K562 (cell line): Measurements from ENCODE around the gene PTPN14. TPM values are rescaled to one million over a fixed set of nuclear protein-coding genes. Genes with fewer than 3 reads are reported as not detected.

ENCODE experiments used
- ATAC-seq: fragments of 200-7000 bp; cut with Tn5 transposase; 3 replicates; pipeline ENCODE4 v1.9.1; 2020; ENCODE audit warnings: moderate library complexity
- BruUV-seq: library from RNA; stranded (reverse); fragments of 400-500 nt; replicated peaks from 2 replicates; lab custom pipeline; 2021; lab: Mats Ljungman, UMichigan
- CTCF ChIA-PET: fragments of 300-600 bp; formaldehyde crosslinking; extraction: SDS; loops from one replicate; lab custom pipeline; 2021; ENCODE audit warnings: low intra/inter-chr PET ratio; lab: Yijun Ruan, JAX
- POLR2A ChIA-PET: fragments of 300-600, 350-650 bp; sonication (Branson Sonifier 250); formaldehyde crosslinking; extraction: SDS; loops from one replicate; lab custom pipeline; 2021; ENCODE audit warnings: antibody characterized with exemption, inconsistent platforms; lab: Yijun Ruan, JAX
- DNase-seq, 4 experiments: peaks; one replicate each; pipeline versions ENCODE4 v3.0.0 to v3.0.0-alpha.2; 2011 to 2018; ENCODE audit warnings: low spot score in 3 of 4, mixed read lengths in 3 of 4; ENCODE audit errors: extremely low read depth in 1 of 4
- FAIRE-seq: peaks from 2 replicates; lab custom pipeline; 2011; peaks lifted over from hg19 to GRCh38; lab: Jason Lieb, UNC
- H2AFZ ChIP-seq: 2 replicates; pipeline ENCODE4 v1.6.0; 2011; ENCODE audit warnings: low read depth, low read length, control low read depth, inconsistent platforms
- H3K27ac ChIP-seq: fragments of 200-600 bp; 3 replicates; pipeline ENCODE4 v1.8.0; 2011; ENCODE audit warnings: low read depth, mild to moderate bottlenecking, control low read depth, inconsistent platforms, low read length, moderate library complexity, mixed read lengths; ENCODE audit errors: extremely low read depth
- H3K27me3 ChIP-seq, 2 experiments: fragments of 300-600 bp in 1 of 2; 2 replicates in 1 of 2; 3 replicates in 1 of 2; pipeline versions ENCODE4 v1.6.0 to v1.8.0; 2011; ENCODE audit warnings: inconsistent platforms in 2 of 2, low read length in 2 of 2, mild to moderate bottlenecking in 1 of 2, mixed read lengths in 1 of 2, moderate library complexity in 1 of 2; ENCODE audit not compliant: control insufficient read depth in 2 of 2, insufficient read depth in 2 of 2
- H3K36me3 ChIP-seq: fragments of 300-600 bp; 3 replicates; pipeline ENCODE4 v1.8.0; 2011; ENCODE audit warnings: mild to moderate bottlenecking, low read length, inconsistent platforms; ENCODE audit not compliant: control insufficient read depth, insufficient read depth
- H3K4me1 ChIP-seq, 2 experiments: fragments of 200-600 bp in 1 of 2; replicated peaks in 1 of 2; 2 replicates in 1 of 2; 3 replicates in 1 of 2; pipeline versions ENCODE4 v1.5.1 to v1.8.0; 2011; ENCODE audit warnings: inconsistent platforms in 2 of 2, low read length in 2 of 2, mild to moderate bottlenecking in 1 of 2, mixed read lengths in 1 of 2, moderate library complexity in 1 of 2; ENCODE audit not compliant: control insufficient read depth in 2 of 2, insufficient read depth in 2 of 2
- H3K4me2 ChIP-seq: 2 replicates; pipeline ENCODE4 v1.6.1; 2011; ENCODE audit warnings: low read length, control low read depth, inconsistent platforms, mixed read lengths; ENCODE audit not compliant: insufficient read depth
- H3K4me3 ChIP-seq: fragments of 200-600 bp; sonication (generic), shearing (Covaris generic); 2 replicates; pipeline ENCODE4 v1.5.1; 2016; ENCODE audit warnings: control low read depth, inconsistent platforms
- H3K79me2 ChIP-seq: fragments of 200-600 bp; 3 replicates; pipeline ENCODE4 v1.8.0; 2011; ENCODE audit warnings: low read length, inconsistent platforms; ENCODE audit not compliant: control insufficient read depth, insufficient read depth
- H3K9ac ChIP-seq, 2 experiments: 2 replicates each; pipeline versions ENCODE4 v1.6.0 to v1.6.1; 2011; ENCODE audit warnings: low read depth in 2 of 2, low read length in 2 of 2, control low read depth in 1 of 2, inconsistent platforms in 1 of 2, mild to moderate bottlenecking in 1 of 2, mixed read lengths in 1 of 2; ENCODE audit not compliant: insufficient read depth in 1 of 2
- H3K9me1 ChIP-seq: one replicate; pipeline ENCODE4 v1.6.0; 2011; ENCODE audit warnings: inconsistent platforms, mild to moderate bottlenecking, low read length, moderate library complexity; ENCODE audit not compliant: control insufficient read depth, insufficient read depth
- H3K9me3 ChIP-seq: replicated peaks from 2 replicates; pipeline ENCODE4 v1.5.1; 2011; ENCODE audit warnings: low read depth, low read length, inconsistent platforms; ENCODE audit not compliant: control insufficient read depth, insufficient read depth
- H4K20me1 ChIP-seq: replicated peaks from 2 replicates; pipeline ENCODE4 v1.6.1; 2011; ENCODE audit warnings: low read length, inconsistent platforms, mixed read lengths; ENCODE audit not compliant: control insufficient read depth, insufficient read depth
- HDAC8 ChIP-seq: fragments of 450-650 bp; IDR thresholded peaks from 2 replicates; pipeline ENCODE4 v1.6.1; 2016; ENCODE audit warnings: mild to moderate bottlenecking, missing genetic modification characterization, moderate library complexity, missing compliant biosample characterization
- HSF4 ChIP-seq: fragments of 250-450 bp; sonication (Bioruptor Pico); IDR thresholded peaks from 2 replicates; pipeline ENCODE4 v2.1.2; 2022; ENCODE audit warnings: mild to moderate bottlenecking, moderate library complexity, borderline replicate concordance
- NR4A1 ChIP-seq, 2 experiments: fragments of 250-450 bp in 1 of 2; fragments of 450-650 bp in 1 of 2; sonication (Bioruptor Pico) in 1 of 2; IDR thresholded peaks; 2 replicates each; pipeline versions ENCODE4 v1.4.0 to v1.6.1; 2016 to 2020; ENCODE audit warnings: mild to moderate bottlenecking in 2 of 2, missing compliant biosample characterization in 1 of 2, missing genetic modification characterization in 1 of 2, moderate library complexity in 1 of 2
- RBM34 ChIP-seq: fragments of 200-400 bp; formaldehyde crosslinking; IDR thresholded peaks from 2 replicates; pipeline ENCODE4 v1.6.1; 2018; ENCODE audit warnings: low read length, borderline replicate concordance; ENCODE audit not compliant: insufficient read depth
- RBM39 ChIP-seq: fragments of 200-400 bp; formaldehyde crosslinking; optimal IDR thresholded peaks from 2 replicates; pipeline ENCODE3; 2018; ENCODE audit warnings: low read depth, low read length
- ZBTB8A ChIP-seq: fragments of 450-650 bp; IDR thresholded peaks from 2 replicates; pipeline ENCODE4 v1.6.1; 2018; ENCODE audit warnings: mild to moderate bottlenecking, moderate library complexity; ENCODE audit not compliant: partially characterized antibody
- ZNF3 ChIP-seq: fragments of 250-450 bp; sonication (Bioruptor Pico); IDR thresholded peaks from 2 replicates; pipeline ENCODE4 v1.5.0; 2021; ENCODE audit warnings: mild to moderate bottlenecking, moderate library complexity
- ZNF592 ChIP-seq: fragments of 450-650 bp; IDR thresholded peaks from 2 replicates; pipeline ENCODE4 v1.6.1; 2017; ENCODE audit warnings: antibody characterized with exemption, mild to moderate bottlenecking
- ZNF75A ChIP-seq: fragments of 450-650 bp; formaldehyde crosslinking; IDR thresholded peaks from 2 replicates; pipeline ENCODE4 v1.4.0; 2020; ENCODE audit warnings: mild to moderate bottlenecking
- WGBS: fragments of 100-300 bp; shearing (Covaris generic); methylation state at CpG from one replicate; pipeline ENCODE4 v1.1.6; 2016; ENCODE audit warnings: low coverage, mixed read lengths; ENCODE audit not compliant: insufficient coverage; ENCODE audit errors: missing lambda C conversion rate; 5-methylcytosine and 5-hydroxymethylcytosine counted together
- in situ Hi-C: fragments of 300-500 bp; cut with MboI; formaldehyde crosslinking; loops from 4 replicates; pipeline ENCODE4 v1.15.0; 2018; ENCODE audit warnings: inconsistent platforms, mixed read lengths
- intact Hi-C: fragments of 100-400 bp; cut with micrococcal nuclease; formaldehyde crosslinking; loops from 2 replicates; pipeline ENCODE4 v1.14.2; 2022
- polyA plus RNA-seq, 8 experiments: library from polyadenylated mRNA; depleted of rRNA in 4 of 8; stranded (reverse) in 5 of 8; unstranded in 3 of 8; fragments of >200 nt; fragmentation: Nextera tagmentation in 2 of 8; fragmentation: Illumina TruSeq in 1 of 8; extraction: Ambion mirVana in 2 of 8; extraction: Trizol in 1 of 8; gene quantifications; 2 replicates each; pipeline versions ENCODE4 v1.2.1 to v1.2.3, GENCODE V29; 2011 to 2014; ENCODE audit warnings: inconsistent platforms in 1 of 8, missing spikeins in 1 of 8
- total RNA-seq, 7 experiments: library from RNA; depleted of rRNA in 6 of 7; stranded (reverse); fragments of >200 nt in 6 of 7; fragmentation: Illumina TruSeq in 2 of 7; extraction: Trizol in 2 of 7; gene quantifications; 2 replicates each; pipeline versions ENCODE4 v1.2.1 to v1.2.3, GENCODE V29; 2011 to 2021; ENCODE audit warnings: low replicate concordance in 1 of 7

Gene PTPN14
- total and polyA plus RNA-seq, 9 of the 15 experiments (the other 6 are each of a cell fraction or from before 2014, with no cell fraction given) = 0.01 to 0.29 (median 0.04) TPM; not detected in 6

GRCh38 chr1:214492401-214493075, 58.9 kb downstream of the PTPN14 start:
- no peak for TF ChIP-seq RBM39
- no peak for TF ChIP-seq ZNF592
- TF ChIP-seq NR4A1 (CRISPR knock-in tag; IDR thresholded peaks at IDR 0.05) = no peak
- no peak for TF ChIP-seq NR4A1 (tag; IDR thresholded peaks at IDR 0.05)
- TF ChIP-seq HSF4 (CRISPR knock-in tag) = no peak
- TF ChIP-seq ZNF3 (CRISPR knock-in tag) = no peak
- TF ChIP-seq ZBTB8A = no peak
- no peak for TF ChIP-seq HDAC8 (tag)
- TF ChIP-seq RBM34 = no peak
- no peak for TF ChIP-seq ZNF75A (CRISPR knock-in tag)
- Histone ChIP-seq H3K4me1 (no peaks in the 10 kb centered on the region), H3K36me3 (no peaks in the 10 kb centered on the region), H3K9ac (no peak overlapping the region), H3K9me3 (no peaks in the 10 kb centered on the region), H3K27me3 (peaks cover 4 to 26% of the 10 kb centered on the region in 2 experiments), H4K20me1 (no peaks in the 10 kb centered on the region), H3K9me1 (no peaks in the 10 kb centered on the region), H3K4me2 (no peak overlapping the region), H2AFZ (no peak overlapping the region), H3K27ac (no peak overlapping the region), H3K79me2 (no peaks in the 10 kb centered on the region), H3K4me3 (no peak overlapping the region)
- ChIA-PET CTCF (no interaction called here), POLR2A (no interaction called here)
- intact Hi-C loops (no loop called here), in situ Hi-C loops (no loop called here)
- no TSS peak for BruUV-seq
- WGBS = 3% methylated on average over 9 of the region's 9 CpGs
- DNase-seq = no peak
- no peak for FAIRE-seq
- no peak for ATAC-seq
